Stimulated activated CD8-positive, alpha-beta memory T cell treated with anti-CD3 and anti-CD28 coated beads, Interleukin-12 subunit alpha, Interleukin-12 subunit beta, amount 100 ng/mL, for 4 hours (primary cell): Measurements from ENCODE around the gene CYP11A1.

Source experiments
- DNase-seq: peaks from one replicate; pipeline ENCODE4 v3.0.0-alpha.2; 2020; ENCODE audit warnings: low read depth

The CYP11A1 gene

GRCh38 chr15:74388363-74388951, 21.0 kb upstream of the CYP11A1 start:
- no peak for DNase-seq

DNA sequence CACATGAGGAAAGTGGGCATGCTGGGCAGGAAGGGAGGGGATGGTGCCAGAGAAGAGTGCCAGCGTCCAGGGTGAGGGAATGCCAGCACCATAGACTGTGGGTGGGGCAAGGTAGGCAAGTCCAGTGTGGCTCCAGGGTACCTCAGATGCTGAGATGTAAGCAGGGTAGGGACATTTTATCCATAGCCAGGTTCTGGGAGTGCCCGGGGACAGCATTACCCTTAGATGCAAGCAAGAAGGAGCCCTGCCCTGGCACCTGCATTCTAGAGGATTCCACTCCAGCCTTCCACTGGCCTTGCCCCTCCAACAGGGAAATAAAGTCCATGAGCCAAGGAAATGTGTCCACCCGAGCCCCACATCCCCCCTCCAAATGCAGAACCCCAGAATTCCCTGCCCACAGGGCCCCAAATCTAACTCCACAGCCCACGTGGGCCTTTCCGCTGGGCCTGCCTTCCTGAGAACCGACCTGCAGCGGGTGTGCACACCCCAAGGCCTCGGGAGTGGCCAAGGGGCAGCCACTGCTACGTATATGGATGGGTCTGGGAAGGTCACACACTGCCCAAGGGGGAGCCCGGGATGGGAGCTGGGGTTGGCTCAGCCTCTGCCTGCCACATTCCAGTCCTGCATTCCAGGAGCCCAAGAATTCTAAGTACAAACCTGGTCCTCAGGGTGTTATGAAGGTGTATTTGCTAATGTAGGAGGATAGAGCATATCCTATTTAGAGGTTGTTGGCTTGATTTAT, 20.3 kb upstream of the CYP11A1 start:
- no peak for DNase-seq

DNA sequence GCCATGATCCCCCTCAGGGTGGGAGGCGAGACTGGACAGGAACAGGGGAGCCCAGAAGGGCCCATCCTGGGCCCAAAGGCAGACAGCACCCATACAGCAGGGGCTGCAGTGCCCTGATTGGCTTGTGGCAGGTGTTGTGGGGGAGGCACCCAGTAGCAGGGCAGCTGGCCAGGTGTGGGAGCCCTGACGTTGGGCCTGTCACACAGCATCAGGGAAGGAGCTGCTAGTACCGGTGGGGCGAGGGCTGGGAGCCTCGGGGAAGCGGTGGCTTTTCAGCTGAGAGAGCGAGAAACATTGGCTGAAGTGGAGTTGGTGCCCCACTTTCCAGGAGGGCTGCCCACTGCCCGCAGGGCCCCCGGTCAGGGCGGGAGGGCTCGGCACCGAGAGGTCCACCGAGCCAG, 19.7 kb upstream of the CYP11A1 start:
- no peak for DNase-seq

DNA sequence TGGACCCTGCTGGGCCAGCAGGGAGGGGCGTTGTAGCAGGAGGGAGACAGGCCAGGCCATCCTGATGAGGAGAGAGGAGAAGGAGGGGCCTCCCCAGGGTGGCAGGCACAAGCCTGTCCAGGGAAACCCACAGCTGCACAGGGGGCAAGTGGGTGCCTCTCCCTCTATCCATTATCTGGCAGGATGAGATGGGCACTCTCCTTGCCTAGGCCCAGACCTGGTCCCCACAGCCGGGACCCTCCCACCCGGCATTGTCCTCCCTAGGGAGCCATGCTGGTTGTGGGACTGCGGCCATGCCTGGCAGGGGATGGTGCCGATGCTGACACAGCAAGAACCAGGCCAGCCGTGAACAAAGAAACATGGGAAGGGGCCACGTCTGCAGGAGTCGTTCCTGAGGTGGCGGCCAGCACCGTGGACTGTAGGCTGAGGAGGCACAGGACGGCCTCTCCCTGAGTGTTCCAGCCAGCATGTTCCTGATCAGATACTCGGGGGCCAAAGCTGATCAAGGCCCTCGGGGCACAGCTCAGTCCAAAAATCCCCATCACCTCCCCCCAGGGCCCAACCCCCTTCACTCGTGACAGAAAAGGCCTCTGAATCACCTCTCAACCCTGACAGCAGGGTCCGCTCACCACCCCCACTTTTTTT, 19.2 kb upstream of the CYP11A1 start:
- DNase-seq, result no peak

DNA sequence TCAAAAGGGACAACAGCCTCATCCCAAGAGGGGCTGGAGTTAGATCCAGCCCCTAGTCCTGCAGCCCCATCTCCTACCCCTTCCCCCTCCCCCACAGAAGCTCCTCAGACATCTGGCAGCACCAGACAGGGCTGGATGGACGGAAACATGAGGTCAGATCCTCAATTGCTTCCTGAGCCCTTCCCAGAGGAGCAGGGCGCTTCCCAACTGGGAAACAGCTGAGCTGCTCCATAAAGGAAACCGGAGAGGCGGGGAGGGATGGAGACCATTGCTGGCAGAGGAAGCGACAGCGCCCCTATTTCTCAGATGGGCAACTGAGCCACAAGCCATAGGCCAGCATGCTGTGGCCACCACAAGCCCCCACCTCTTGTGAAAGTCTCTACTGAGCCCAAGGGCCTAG, 18.3 kb upstream of the CYP11A1 start:
- DNase-seq, result no peak

DNA sequence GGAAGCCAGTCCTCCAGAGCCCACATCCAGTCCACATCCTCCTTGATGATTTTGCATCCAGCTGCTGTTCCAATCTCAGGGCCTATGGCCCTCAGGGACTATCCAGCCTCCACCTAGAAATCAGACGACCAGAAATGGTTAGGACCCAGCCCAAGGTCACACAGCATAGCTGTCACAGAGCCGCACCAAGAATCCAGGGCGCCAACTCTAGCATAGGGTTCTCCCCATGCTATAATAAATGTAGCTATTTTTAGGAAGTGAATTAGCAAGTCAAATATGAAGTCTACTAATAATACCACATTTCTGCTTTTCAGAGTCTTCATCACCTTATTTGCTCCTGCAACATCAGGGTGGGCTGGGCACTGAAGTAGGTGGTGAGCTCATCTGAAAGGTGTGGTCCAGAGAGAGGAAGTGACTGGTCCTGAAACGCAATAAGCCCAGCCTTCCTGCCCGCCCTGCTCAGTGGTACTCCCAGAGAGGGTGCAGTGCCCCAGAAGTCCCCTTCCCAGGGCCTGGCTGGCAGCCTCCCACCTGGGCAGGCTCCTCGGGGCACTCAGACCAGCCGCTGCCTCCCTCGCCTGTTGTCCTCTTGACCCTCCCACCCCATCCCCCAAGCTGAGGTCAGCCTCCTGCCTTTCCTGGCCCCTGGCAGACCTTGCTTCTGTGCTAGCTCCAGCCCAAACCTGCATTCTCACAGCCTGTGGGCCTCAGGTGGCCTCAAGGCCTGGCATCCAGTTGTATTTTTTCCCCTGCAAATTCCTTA, 17.6 kb upstream of the CYP11A1 start:
- DNase-seq, result no peak

DNA sequence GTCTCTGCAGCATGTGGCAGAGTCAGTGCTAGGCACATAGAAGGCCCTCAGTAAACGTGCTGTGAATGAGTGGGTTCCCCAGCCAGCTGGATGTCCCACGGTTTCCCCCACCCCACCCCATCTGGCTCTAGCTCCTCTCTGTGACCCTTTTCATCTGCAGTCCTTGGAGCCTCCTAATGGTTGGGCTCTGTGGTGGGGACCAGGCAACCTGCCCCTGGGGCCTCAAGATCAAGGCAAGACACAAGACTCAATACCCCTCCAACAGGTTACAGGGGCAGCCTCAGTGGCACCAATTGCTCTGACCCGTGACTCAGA, 17.1 kb upstream of the CYP11A1 start:
- DNase-seq, result no peak

GRCh38 chr15:74383695-74384565, 16.5 kb upstream of the CYP11A1 start:
- DNase-seq, result peak; percentile 72

DNA sequence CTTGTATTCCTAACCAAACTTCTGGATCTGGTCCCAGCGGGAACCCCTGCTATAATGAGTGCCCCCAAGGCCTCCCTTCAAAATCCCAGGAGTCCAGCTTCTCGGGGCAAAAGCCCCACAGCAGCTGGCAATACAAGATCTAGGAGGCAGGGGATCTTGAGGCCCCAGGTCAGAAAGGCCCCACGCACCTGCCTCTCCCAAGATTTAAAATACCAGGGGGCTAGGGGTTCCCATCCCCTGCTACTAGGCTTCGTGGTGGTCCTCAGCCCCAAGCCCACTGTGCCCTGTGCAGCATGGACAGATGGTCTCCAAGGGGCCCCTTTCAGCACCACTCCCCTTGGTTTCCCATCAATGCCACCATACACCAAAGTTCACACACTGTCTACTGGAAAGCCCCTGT, 15.8 kb upstream of the CYP11A1 start:
- DNase-seq, result no peak

GRCh38 chr15:74382004-74382816, 14.8 kb upstream of the CYP11A1 start:
- DNase-seq, result peak; percentile 63

GRCh38 chr15:74381481-74381880, 14.0 kb upstream of the CYP11A1 start:
- DNase-seq, result no peak

DNA sequence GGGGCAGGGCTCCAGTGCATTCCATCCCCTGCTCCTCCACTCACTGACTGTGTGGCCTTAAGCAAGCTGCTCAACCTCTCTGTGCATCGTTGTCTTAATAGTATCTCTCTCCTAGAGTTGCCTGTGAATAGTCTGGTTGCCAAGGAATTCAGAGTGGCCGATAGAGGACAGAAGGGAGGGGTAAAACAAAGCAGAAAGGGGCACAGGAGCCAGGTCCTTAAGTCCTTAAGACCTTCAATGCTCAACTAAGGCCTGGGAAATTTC, 13.7 kb upstream of the CYP11A1 start:
- no peak for DNase-seq

- DNase-seq, result no peak
Observed at GRCh38 chr15:74380361-74381189, 13.1 kb upstream of the CYP11A1 start.

DNA sequence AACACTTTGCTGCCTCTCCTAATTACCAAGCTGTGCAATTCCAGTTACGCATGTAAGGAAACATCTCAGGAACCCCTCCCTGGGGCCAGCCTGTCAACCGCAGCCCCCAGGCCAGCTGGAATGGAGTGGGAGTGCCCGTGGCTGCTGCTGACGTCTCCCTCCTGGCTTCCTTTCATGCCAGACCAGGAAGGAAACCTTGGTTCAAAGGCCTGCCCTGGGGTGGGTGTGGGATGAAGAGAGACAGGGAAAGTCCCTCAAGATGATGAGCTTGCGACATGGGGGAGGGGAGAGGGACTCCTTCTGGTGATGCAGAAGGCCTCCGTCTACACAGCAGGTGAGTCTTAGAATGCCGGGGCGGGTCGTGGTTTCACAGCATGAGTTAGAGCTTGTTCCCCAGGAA, 11.4 kb upstream of the CYP11A1 start:
- DNase-seq, result no peak

DNA sequence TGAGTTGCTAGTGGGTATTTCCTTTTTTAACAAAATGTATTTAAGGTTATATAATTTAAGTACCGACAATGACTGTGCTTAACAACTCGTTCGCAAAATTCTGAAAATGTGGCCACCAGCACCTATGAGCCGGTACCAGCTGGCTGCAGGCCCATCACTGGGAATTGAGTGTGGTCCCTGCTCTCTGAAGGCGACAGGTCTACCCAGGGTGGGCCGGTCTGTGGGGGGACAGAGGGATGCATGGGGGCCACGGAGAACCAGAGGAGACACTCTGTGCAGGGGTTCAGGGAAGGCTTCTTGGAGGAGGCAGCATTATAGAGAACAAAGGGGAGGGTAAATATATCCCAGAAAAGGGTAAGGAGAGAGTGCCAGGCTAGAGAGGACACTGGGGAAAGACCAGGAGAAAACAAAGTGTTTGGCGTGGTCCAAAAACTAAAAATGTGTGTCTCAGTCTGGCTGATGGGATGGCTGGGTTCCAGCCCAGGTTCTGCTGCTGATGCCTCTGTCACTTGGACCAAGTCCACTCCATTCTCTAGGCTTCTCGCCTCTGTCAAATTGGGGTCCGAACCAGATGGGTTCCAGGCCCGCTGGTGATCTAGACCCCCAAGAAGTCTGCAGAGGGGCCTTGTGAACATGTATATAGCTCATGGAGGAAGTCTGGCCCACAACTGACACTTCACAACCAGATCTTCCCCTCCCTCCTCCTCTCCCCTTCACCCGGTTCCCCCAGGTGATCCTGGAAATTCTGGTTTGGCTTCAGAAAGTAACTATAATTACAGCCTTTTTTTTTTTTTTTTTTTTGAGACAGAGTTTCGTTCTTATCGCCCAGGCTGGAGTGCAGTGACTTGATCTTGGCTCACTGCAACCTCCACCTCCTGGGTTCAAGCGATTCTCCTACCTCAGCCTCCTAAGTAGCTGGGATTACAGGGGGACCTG, 10.7 kb upstream of the CYP11A1 start:
- no peak for DNase-seq

DNA sequence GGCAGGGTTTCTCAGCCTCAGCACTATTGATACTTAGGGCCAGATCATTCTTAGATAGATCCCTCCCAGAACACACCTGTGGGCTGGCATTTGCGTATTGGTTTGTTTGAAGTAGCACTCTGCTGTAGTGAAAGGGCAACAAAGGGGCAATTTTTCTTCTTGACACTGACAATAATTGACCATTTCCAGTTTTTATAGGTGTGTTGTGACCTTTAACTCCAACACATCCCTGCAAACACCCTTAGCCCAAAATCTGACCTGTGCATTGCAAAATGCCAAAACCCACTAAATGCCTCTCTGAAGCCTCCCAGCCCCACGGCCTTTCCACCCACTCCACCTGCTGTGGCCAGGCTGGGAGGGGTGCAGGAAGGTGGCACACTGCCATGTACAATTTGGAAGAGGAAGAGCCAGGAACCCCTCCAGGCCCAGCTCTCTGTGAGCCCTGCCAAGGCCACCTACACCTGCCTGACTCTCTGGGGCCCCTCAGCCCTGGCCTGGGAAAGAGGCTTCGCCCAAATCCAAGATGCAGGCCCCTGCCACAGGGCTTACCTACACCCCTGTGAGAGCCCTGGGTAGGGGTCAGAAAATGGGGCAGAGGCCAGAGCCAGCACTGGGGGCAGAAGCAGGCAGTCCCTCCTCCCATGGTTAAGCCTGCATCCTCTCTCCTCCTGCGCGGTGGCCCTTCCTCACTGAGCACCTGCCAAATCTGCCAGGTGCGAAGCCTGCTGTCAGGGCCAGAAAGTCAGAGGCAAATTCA, 9.6 kb upstream of the CYP11A1 start:
- DNase-seq, result no peak

DNA sequence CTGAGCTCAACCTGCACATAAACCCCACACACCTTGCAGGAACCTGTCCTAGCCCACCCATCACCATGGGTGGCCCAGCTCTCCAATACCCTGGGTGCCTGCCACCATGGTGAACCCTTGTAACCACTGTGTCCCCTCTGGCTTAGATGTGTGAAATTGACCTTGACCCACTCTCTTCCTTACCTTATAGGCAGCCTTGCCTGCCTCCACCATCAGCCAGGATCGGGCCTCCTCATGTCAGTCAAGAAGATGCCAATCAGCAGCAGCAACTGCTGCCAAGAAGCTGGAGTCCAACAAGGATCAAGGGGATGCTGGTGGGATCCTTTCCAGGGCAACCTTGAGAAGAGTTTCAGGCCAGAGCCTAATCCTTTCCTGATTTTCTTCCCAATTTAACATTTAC, 8.8 kb upstream of the CYP11A1 start:
- no peak for DNase-seq

DNA sequence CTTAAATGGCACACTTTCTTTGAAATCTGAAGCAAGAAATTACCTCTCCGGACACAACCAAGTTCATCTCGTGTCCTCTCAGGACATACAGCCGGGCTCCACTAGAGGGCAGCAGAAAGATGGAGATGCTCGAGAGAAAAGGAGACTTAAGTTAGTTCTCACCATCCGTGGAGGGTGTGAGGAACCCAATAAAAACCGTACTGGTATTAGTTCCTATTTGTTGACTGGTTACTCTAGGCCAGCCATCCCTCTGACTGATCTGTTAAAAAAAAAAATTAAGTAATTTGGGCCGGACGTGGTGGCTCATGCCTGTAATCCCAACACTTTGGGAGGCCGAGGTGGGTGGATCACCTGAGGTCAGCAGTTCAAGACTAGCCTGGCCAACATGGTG, 7.9 kb upstream of the CYP11A1 start:
- DNase-seq, result peak; percentile 60
